Lung (tissue), 12 donors: Measurements from ENCODE around the gene LARP4. TPM values are rescaled to one million over a fixed set of nuclear protein-coding genes. Genes with fewer than 3 reads are reported as not detected.
A peak's percentile ranks its signal among the peaks of the same experiment; 100 is the strongest.

ENCODE experiments used
- ATAC-seq: fragments of 200-7000 bp; cut with Tn5 transposase; one replicate; pipeline ENCODE4 v1.9.1; 2020; ENCODE audit warnings: moderate number of reproducible peaks; ENCODE audit not compliant: insufficient read depth, low FRiP score
- DNase-seq, 3 donors: peaks; one replicate each; pipeline ENCODE4 v3.0.0-alpha.2; 2013 to 2017
- H3K27ac ChIP-seq, 2 donors: one replicate each; pipeline ENCODE4 v1.5.1; 2013; ENCODE audit warnings: mild to moderate bottlenecking in 2 of 2, moderate library complexity in 2 of 2, control low read depth in 1 of 2, inconsistent platforms in 1 of 2, low read depth in 1 of 2, low read length in 1 of 2
- H3K27me3 ChIP-seq, 3 donors: one replicate each; pipeline ENCODE4 v1.5.1; 2013; ENCODE audit warnings: low read length in 2 of 3; ENCODE audit not compliant: control insufficient read depth in 3 of 3, insufficient read depth in 3 of 3
- H3K36me3 ChIP-seq, 4 donors: one replicate each; pipeline ENCODE4 v1.5.1; 2013; ENCODE audit warnings: low read length in 4 of 4, mild to moderate bottlenecking in 1 of 4, moderate library complexity in 1 of 4; ENCODE audit not compliant: control insufficient read depth in 4 of 4, insufficient read depth in 4 of 4
- H3K4me1 ChIP-seq, 5 donors: one replicate each; pipeline ENCODE4 v1.5.1; 2013; ENCODE audit warnings: low read length in 5 of 5, mild to moderate bottlenecking in 2 of 5, moderate library complexity in 1 of 5; ENCODE audit not compliant: control insufficient read depth in 5 of 5, insufficient read depth in 5 of 5
- H3K4me3 ChIP-seq: one replicate; pipeline ENCODE4 v1.5.1; 2013; ENCODE audit warnings: mild to moderate bottlenecking, control low read depth, moderate library complexity
- H3K9ac ChIP-seq, 2 donors: one replicate each; pipeline ENCODE4 v1.5.1; 2013; ENCODE audit warnings: low read length in 2 of 2, control low read depth in 1 of 2; ENCODE audit not compliant: insufficient read depth in 1 of 2
- H3K9me3 ChIP-seq, 4 donors: one replicate each; pipeline ENCODE4 v1.5.1; 2013; ENCODE audit warnings: low read length in 3 of 4, mild to moderate bottlenecking in 1 of 4, moderate library complexity in 1 of 4; ENCODE audit not compliant: control insufficient read depth in 4 of 4, insufficient read depth in 3 of 4
- CTCF ChIP-seq: IDR thresholded peaks from 2 replicates; pipeline ENCODE4 v1.5.1; 2012; ENCODE audit warnings: mild to moderate bottlenecking; ENCODE audit errors: control extremely low read depth, extremely low read depth
- WGBS, 2 donors: extraction: QIAGEN DNeasy Blood & Tissue Kit; methylation state at CpG; one replicate each; pipeline ENCODE4 v1.1.7; 2013; 5-methylcytosine and 5-hydroxymethylcytosine counted together
- polyA plus RNA-seq, 2 donors: library from polyadenylated mRNA; stranded (reverse); fragments of 200-250 nt; gene quantifications; one replicate each; pipeline ENCODE4 v1.2.1, GENCODE V29; 2013
- total RNA-seq, 2 donors: library from RNA; depleted of rRNA in 1 of 2; stranded (reverse); fragments of >200 nt in 1 of 2; gene quantifications; one replicate each; pipeline ENCODE4 v1.2.1, GENCODE V29; 2014 to 2021
- donor health status: control.
- donor health status: control.
- donor health status: Bipolar disorder and iron deficiency.
- donor health status: healthy.
- donor health status: DM: yes; HTN: yes; CAD: no.

Gene LARP4
- total and polyA plus RNA-seq, 4 donors, result 10.9 to 69.4 (median 32.3) TPM

GRCh38 chr12:50390316-50390741 lies 10.4 kb upstream of the LARP4 start:
- Histone ChIP-seq H3K9ac (no peak overlapping the region), H3K4me3 (no peak overlapping the region), H3K27ac (no peak overlapping the region), H3K9me3 (no peaks in the 10 kb centered on the region), H3K4me1 (peaks cover 0 to 7% (median 0%) of the 10 kb centered on the region in 5 donors), H3K27me3 (no peaks in the 10 kb centered on the region), H3K36me3 (no peaks in the 10 kb centered on the region)
- WGBS, 2 donors, result 37 to 86% methylated on average over 3 of the region's 3 CpGs
- no peak for TF ChIP-seq CTCF
- no peak for DNase-seq
- peak; percentile 58 for ATAC-seq

- no peak for ATAC-seq
- H3K4me1 ChIP-seq, result no peaks in the 10 kb centered on the region
- H3K9ac ChIP-seq, result no peak overlapping the region
- H3K27me3 ChIP-seq, result no peaks in the 10 kb centered on the region
- H3K9me3 ChIP-seq, result no peaks in the 10 kb centered on the region
- H3K36me3 ChIP-seq, result no peaks in the 10 kb centered on the region
- 80 to 83% methylated on average over 4 of the region's 4 CpGs for WGBS, 2 donors
- no peak overlapping the region for H3K4me3 ChIP-seq
- TF ChIP-seq CTCF, result no peak
- DNase-seq, result no peak
- no peak overlapping the region for H3K27ac ChIP-seq
Observed at GRCh38 chr12:50394469-50395029, 6.1 kb upstream of the LARP4 start.

- WGBS, 2 donors, result 96 to 100% methylated on average over 3 of the region's 3 CpGs
- ATAC-seq, result no peak
Observed at GRCh38 chr12:50397117-50397650, 3.5 kb upstream of the LARP4 start.

More at GRCh38 chr12:50397117-50397650, 3.5 kb upstream of the LARP4 start:
- Histone ChIP-seq H3K9me3 (no peaks in the 10 kb centered on the region), H3K4me3 (no peak overlapping the region), H3K36me3 (no peaks in the 10 kb centered on the region), H3K9ac (no peak overlapping the region), H3K27me3 (no peaks in the 10 kb centered on the region), H3K4me1 (peaks cover 0 to 8% (median 0%) of the 10 kb centered on the region in 5 donors), H3K27ac (no peak overlapping the region)
- DNase-seq, result no peak
- TF ChIP-seq CTCF, result no peak
